Measurements from ENCODE around the gene OXER1. TPM values are rescaled to one million over a fixed set of nuclear protein-coding genes. Genes with fewer than 3 reads are reported as not detected.

OXER1 gene
- polyA plus RNA-seq, 4 donors, result 6.4 to 40.3 (median 12.6) TPM

- DNase-seq (peak in 1 of 2 donors; percentile 20), FAIRE-seq (no peak)
- peaks cover 0 to 28% (median 2%) of the 10 kb centered on the region in 3 donors for H3K36me3 ChIP-seq (ENCODE audit: control insufficient read depth in 3 of 3, insufficient read depth in 2 of 3, low read depth in 1 of 3, low read length in 3 of 3)
- H3K4me1 ChIP-seq (ENCODE audit: control insufficient read depth in 3 of 3, insufficient read depth in 2 of 3, low read depth in 1 of 3, low read length in 2 of 3), result no peaks in the 10 kb centered on the region
- H3K4me3 ChIP-seq (ENCODE audit: low read depth in 1 of 3, low read length in 3 of 3), result no peak overlapping the region
- H3K27me3 ChIP-seq (ENCODE audit: control insufficient read depth in 3 of 3, insufficient read depth in 3 of 3, low read length in 3 of 3), result no peaks in the 10 kb centered on the region
- H3K9me3 ChIP-seq (ENCODE audit: control insufficient read depth in 2 of 2, insufficient read depth in 1 of 2, low read depth in 1 of 2, low read length in 1 of 2), result no peaks in the 10 kb centered on the region
- WGBS, 3 donors, result 78 to 81% (median 79%) methylated on average over 14 of the region's 14 CpGs
- no peak overlapping the region for H3K27ac ChIP-seq (ENCODE audit: low read depth in 1 of 3, low read length in 2 of 3)
Measured at GRCh38 chr2:42755191-42755880, 8.6 kb downstream of the OXER1 start.

GRCh38 chr2:42754776-42755140, 9.2 kb downstream of the OXER1 start:
- Histone ChIP-seq H3K4me1 (ENCODE audit: control insufficient read depth in 3 of 3, insufficient read depth in 2 of 3, low read depth in 1 of 3, low read length in 2 of 3) (no peaks in the 10 kb centered on the region), H3K4me3 (ENCODE audit: low read depth in 1 of 3, low read length in 3 of 3) (no peak overlapping the region), H3K36me3 (ENCODE audit: control insufficient read depth in 3 of 3, insufficient read depth in 2 of 3, low read depth in 1 of 3, low read length in 3 of 3) (peaks cover 0 to 28% (median 2%) of the 10 kb centered on the region in 3 donors), H3K9me3 (ENCODE audit: control insufficient read depth in 2 of 2, insufficient read depth in 1 of 2, low read depth in 1 of 2, low read length in 1 of 2) (no peaks in the 10 kb centered on the region), H3K27me3 (ENCODE audit: control insufficient read depth in 3 of 3, insufficient read depth in 3 of 3, low read length in 3 of 3) (no peaks in the 10 kb centered on the region), H3K27ac (ENCODE audit: low read depth in 1 of 3, low read length in 2 of 3) (no peak overlapping the region)
- DNase-seq, result no peak
- no peak for FAIRE-seq
- WGBS, 3 donors, result 74 to 80% (median 79%) methylated on average over 8 of the region's 8 CpGs

GRCh38 chr2:42754021-42754775, 9.7 kb downstream of the OXER1 start:
- Histone ChIP-seq H3K9me3 (ENCODE audit: control insufficient read depth in 2 of 2, insufficient read depth in 1 of 2, low read depth in 1 of 2, low read length in 1 of 2) (no peaks in the 10 kb centered on the region), H3K36me3 (ENCODE audit: control insufficient read depth in 3 of 3, insufficient read depth in 2 of 3, low read depth in 1 of 3, low read length in 3 of 3) (peaks cover 0 to 28% (median 2%) of the 10 kb centered on the region in 3 donors), H3K27me3 (ENCODE audit: control insufficient read depth in 3 of 3, insufficient read depth in 3 of 3, low read length in 3 of 3) (no peaks in the 10 kb centered on the region), H3K4me3 (ENCODE audit: low read depth in 1 of 3, low read length in 3 of 3) (no peak overlapping the region), H3K27ac (ENCODE audit: low read depth in 1 of 3, low read length in 2 of 3) (no peak overlapping the region), H3K4me1 (ENCODE audit: control insufficient read depth in 3 of 3, insufficient read depth in 2 of 3, low read depth in 1 of 3, low read length in 2 of 3) (no peaks in the 10 kb centered on the region)
- FAIRE-seq (no peak), DNase-seq (no peak)
- WGBS, 3 donors, result 18 to 64% (median 40%) methylated on average over 11 of the region's 11 CpGs

GRCh38 chr2:42752816-42753813, 10.8 kb downstream of the OXER1 start:
- H3K4me1 ChIP-seq (ENCODE audit: control insufficient read depth in 3 of 3, insufficient read depth in 2 of 3, low read depth in 1 of 3, low read length in 2 of 3), result no peaks in the 10 kb centered on the region
- H3K9me3 ChIP-seq (ENCODE audit: control insufficient read depth in 2 of 2, insufficient read depth in 1 of 2, low read depth in 1 of 2, low read length in 1 of 2), result no peaks in the 10 kb centered on the region
- 66 to 77% (median 73%) methylated on average over 24 of the region's 24 CpGs for WGBS, 3 donors
- FAIRE-seq (no peak), DNase-seq (peak in 1 of 2 donors; percentile 22)
- no peak overlapping the region for H3K4me3 ChIP-seq (ENCODE audit: low read depth in 1 of 3, low read length in 3 of 3)
- H3K27me3 ChIP-seq (ENCODE audit: control insufficient read depth in 3 of 3, insufficient read depth in 3 of 3, low read length in 3 of 3), result no peaks in the 10 kb centered on the region
- peaks cover 0 to 30% (median 2%) of the 10 kb centered on the region in 3 donors for H3K36me3 ChIP-seq (ENCODE audit: control insufficient read depth in 3 of 3, insufficient read depth in 2 of 3, low read depth in 1 of 3, low read length in 3 of 3)
- H3K27ac ChIP-seq (ENCODE audit: low read depth in 1 of 3, low read length in 2 of 3), result no peak overlapping the region

GRCh38 chr2:42752314-42752713, 11.6 kb downstream of the OXER1 start:
- FAIRE-seq, result no peak
- Histone ChIP-seq H3K27ac (ENCODE audit: low read depth in 1 of 3, low read length in 2 of 3) (no peak overlapping the region), H3K4me3 (ENCODE audit: low read depth in 1 of 3, low read length in 3 of 3) (no peak overlapping the region), H3K36me3 (ENCODE audit: control insufficient read depth in 3 of 3, insufficient read depth in 2 of 3, low read depth in 1 of 3, low read length in 3 of 3) (peaks cover 0 to 32% (median 2%) of the 10 kb centered on the region in 3 donors), H3K9me3 (ENCODE audit: control insufficient read depth in 2 of 2, insufficient read depth in 1 of 2, low read depth in 1 of 2, low read length in 1 of 2) (no peaks in the 10 kb centered on the region), H3K4me1 (ENCODE audit: control insufficient read depth in 3 of 3, insufficient read depth in 2 of 3, low read depth in 1 of 3, low read length in 2 of 3) (no peaks in the 10 kb centered on the region), H3K27me3 (ENCODE audit: control insufficient read depth in 3 of 3, insufficient read depth in 3 of 3, low read length in 3 of 3) (no peaks in the 10 kb centered on the region)
- DNase-seq, result no peak
- WGBS, 3 donors, result 27 to 42% (median 32%) methylated on average over 2 of the region's 2 CpGs

- WGBS, 3 donors, result 94 to 95% (median 95%) methylated on average over 4 of the region's 4 CpGs
- Histone ChIP-seq H3K4me3 (ENCODE audit: low read depth in 1 of 3, low read length in 3 of 3) (no peak overlapping the region), H3K27ac (ENCODE audit: low read depth in 1 of 3, low read length in 2 of 3) (no peak overlapping the region), H3K9me3 (ENCODE audit: control insufficient read depth in 2 of 2, insufficient read depth in 1 of 2, low read depth in 1 of 2, low read length in 1 of 2) (no peaks in the 10 kb centered on the region), H3K27me3 (ENCODE audit: control insufficient read depth in 3 of 3, insufficient read depth in 3 of 3, low read length in 3 of 3) (no peaks in the 10 kb centered on the region), H3K4me1 (ENCODE audit: control insufficient read depth in 3 of 3, insufficient read depth in 2 of 3, low read depth in 1 of 3, low read length in 2 of 3) (no peaks in the 10 kb centered on the region), H3K36me3 (ENCODE audit: control insufficient read depth in 3 of 3, insufficient read depth in 2 of 3, low read depth in 1 of 3, low read length in 3 of 3) (peaks cover 0 to 21% (median 2%) of the 10 kb centered on the region in 3 donors)
- DNase-seq (no peak), FAIRE-seq (no peak)
Measured at GRCh38 chr2:42748840-42749239, 15.1 kb downstream of the OXER1 start.

- H3K27me3 ChIP-seq (ENCODE audit: control insufficient read depth in 3 of 3, insufficient read depth in 3 of 3, low read length in 3 of 3), result no peaks in the 10 kb centered on the region
- no peaks in the 10 kb centered on the region for H3K9me3 ChIP-seq (ENCODE audit: control insufficient read depth in 2 of 2, insufficient read depth in 1 of 2, low read depth in 1 of 2, low read length in 1 of 2)
- H3K36me3 ChIP-seq (ENCODE audit: control insufficient read depth in 3 of 3, insufficient read depth in 2 of 3, low read depth in 1 of 3, low read length in 3 of 3), result peaks cover 0 to 12% (median 2%) of the 10 kb centered on the region in 3 donors
- FAIRE-seq (no peak), DNase-seq (no peak)
- no peak overlapping the region for H3K4me3 ChIP-seq (ENCODE audit: low read depth in 1 of 3, low read length in 3 of 3)
- WGBS, 3 donors, result 94 to 100% (median 98%) methylated on average over 3 of the region's 3 CpGs
- H3K4me1 ChIP-seq (ENCODE audit: control insufficient read depth in 3 of 3, insufficient read depth in 2 of 3, low read depth in 1 of 3, low read length in 2 of 3), result no peaks in the 10 kb centered on the region
- H3K27ac ChIP-seq (ENCODE audit: low read depth in 1 of 3, low read length in 2 of 3), result no peak overlapping the region
Measured at GRCh38 chr2:42747422-42747821, 16.5 kb downstream of the OXER1 start.

- H3K27ac ChIP-seq (ENCODE audit: low read depth in 1 of 3, low read length in 2 of 3), result no peak overlapping the region
Measured at GRCh38 chr2:42744545-42745082, 19.3 kb downstream of the OXER1 start.

More at GRCh38 chr2:42744545-42745082, 19.3 kb downstream of the OXER1 start:
- Histone ChIP-seq H3K36me3 (ENCODE audit: control insufficient read depth in 3 of 3, insufficient read depth in 2 of 3, low read depth in 1 of 3, low read length in 3 of 3) (peaks cover 0 to 13% (median 2%) of the 10 kb centered on the region in 3 donors), H3K27me3 (ENCODE audit: control insufficient read depth in 3 of 3, insufficient read depth in 3 of 3, low read length in 3 of 3) (no peaks in the 10 kb centered on the region), H3K4me1 (ENCODE audit: control insufficient read depth in 3 of 3, insufficient read depth in 2 of 3, low read depth in 1 of 3, low read length in 2 of 3) (no peaks in the 10 kb centered on the region), H3K9me3 (ENCODE audit: control insufficient read depth in 2 of 2, insufficient read depth in 1 of 2, low read depth in 1 of 2, low read length in 1 of 2) (peaks cover 0 to 3% of the 10 kb centered on the region in 2 donors), H3K4me3 (ENCODE audit: low read depth in 1 of 3, low read length in 3 of 3) (no peak overlapping the region)
- DNase-seq (no peak), FAIRE-seq (no peak)
- WGBS, 3 donors, result 94 to 96% (median 96%) methylated on average over 3 of the region's 3 CpGs

Data from small intestine (tissue), 7 donors.